Lower lobe of right lung (tissue), 2 donors: ENCODE results near the gene USP50. TPM values are rescaled to one million over a fixed set of nuclear protein-coding genes. Genes with fewer than 3 reads are reported as not detected.

Experiments used
- ATAC-seq, 2 donors: fragments of 200-7000 bp; cut with Tn5 transposase; one replicate each; pipeline ENCODE4 v1.9.1; 2020 to 2022; ENCODE audit warnings: mild to moderate bottlenecking in 2 of 2, moderate library complexity in 2 of 2
- DNase-seq: peaks from one replicate; pipeline ENCODE4 v3.0.0-alpha.2; 2020
- H3K27ac ChIP-seq: fragments of 200-600 bp; one replicate; pipeline ENCODE4 v1.8.0; 2022
- H3K27me3 ChIP-seq: fragments of 200-600 bp; one replicate; pipeline ENCODE4 v1.8.0; 2022; ENCODE audit warnings: low read depth
- H3K36me3 ChIP-seq: fragments of 200-600 bp; one replicate; pipeline ENCODE4 v1.8.0; 2022; ENCODE audit warnings: mild to moderate bottlenecking
- H3K4me1 ChIP-seq: fragments of 200-600 bp; one replicate; pipeline ENCODE4 v1.8.0; 2022
- H3K4me3 ChIP-seq: fragments of 200-600 bp; one replicate; pipeline ENCODE4 v1.8.0; 2022; ENCODE audit warnings: mild to moderate bottlenecking
- H3K9me3 ChIP-seq: fragments of 200-600 bp; one replicate; pipeline ENCODE4 v1.8.0; 2022
- intact Hi-C: fragments of 100-400 bp; cut with DNase I; formaldehyde crosslinking; loops from one replicate; pipeline ENCODE4 v1.11.0; 2022
- total RNA-seq: library from RNA; stranded (reverse); fragmentation: NEBNext Ultra II Directional; extraction: Animal tissue kit (Norgen Biotek cat#: 25700); gene quantifications from one replicate; pipeline ENCODE4 v1.2.1, GENCODE V29; 2021
- TF ChIP-seq, protein P1 (sequence below): fragments of 200-600 bp; IDR thresholded peaks from one replicate; pipeline ENCODE4 v1.8.0; 2022; ENCODE audit warnings: antibody characterized with exemption, mild to moderate bottlenecking
- donor health status: DM: no; HTN: yes; CAD: no; lungs with severe emphysema.

The USP50 gene
- total RNA-seq, 1 donor from 2014 or later, result not detected

DNA sequence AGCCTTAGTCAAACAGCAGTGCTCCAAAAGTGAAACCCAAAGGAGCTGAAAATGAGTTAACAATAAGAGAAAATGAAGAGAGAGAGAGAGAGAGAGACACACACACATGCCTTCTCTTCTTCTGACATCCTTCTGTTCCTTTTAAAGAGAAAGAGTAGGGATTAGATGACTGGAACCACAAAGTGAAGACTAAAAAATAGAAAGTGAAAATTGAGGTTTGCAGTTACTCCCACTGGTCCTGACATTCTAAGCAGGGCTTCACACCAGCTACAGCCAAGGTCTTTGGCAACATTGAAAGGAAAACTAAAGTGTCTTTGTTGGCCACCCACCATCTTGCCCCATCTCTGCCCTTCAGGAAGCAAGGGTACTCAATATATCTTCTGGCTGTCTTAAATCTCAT is 59.2 kb downstream of the USP50 start:
- H3K27me3 ChIP-seq, result no peaks in the 10 kb centered on the region
- DNase-seq (no peak), ATAC-seq (no peak)
- no peak overlapping the region for H3K4me3 ChIP-seq
- TF ChIP-seq, protein P1, sequence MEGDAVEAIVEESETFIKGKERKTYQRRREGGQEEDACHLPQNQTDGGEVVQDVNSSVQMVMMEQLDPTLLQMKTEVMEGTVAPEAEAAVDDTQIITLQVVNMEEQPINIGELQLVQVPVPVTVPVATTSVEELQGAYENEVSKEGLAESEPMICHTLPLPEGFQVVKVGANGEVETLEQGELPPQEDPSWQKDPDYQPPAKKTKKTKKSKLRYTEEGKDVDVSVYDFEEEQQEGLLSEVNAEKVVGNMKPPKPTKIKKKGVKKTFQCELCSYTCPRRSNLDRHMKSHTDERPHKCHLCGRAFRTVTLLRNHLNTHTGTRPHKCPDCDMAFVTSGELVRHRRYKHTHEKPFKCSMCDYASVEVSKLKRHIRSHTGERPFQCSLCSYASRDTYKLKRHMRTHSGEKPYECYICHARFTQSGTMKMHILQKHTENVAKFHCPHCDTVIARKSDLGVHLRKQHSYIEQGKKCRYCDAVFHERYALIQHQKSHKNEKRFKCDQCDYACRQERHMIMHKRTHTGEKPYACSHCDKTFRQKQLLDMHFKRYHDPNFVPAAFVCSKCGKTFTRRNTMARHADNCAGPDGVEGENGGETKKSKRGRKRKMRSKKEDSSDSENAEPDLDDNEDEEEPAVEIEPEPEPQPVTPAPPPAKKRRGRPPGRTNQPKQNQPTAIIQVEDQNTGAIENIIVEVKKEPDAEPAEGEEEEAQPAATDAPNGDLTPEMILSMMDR, result no peak
- H3K4me1 ChIP-seq, result no peaks in the 10 kb centered on the region
- H3K36me3 ChIP-seq, result peaks cover 91% of the 10 kb centered on the region
- intact Hi-C loops, result no loop called here
- no peaks in the 10 kb centered on the region for H3K9me3 ChIP-seq
- H3K27ac ChIP-seq, result no peak overlapping the region

DNA sequence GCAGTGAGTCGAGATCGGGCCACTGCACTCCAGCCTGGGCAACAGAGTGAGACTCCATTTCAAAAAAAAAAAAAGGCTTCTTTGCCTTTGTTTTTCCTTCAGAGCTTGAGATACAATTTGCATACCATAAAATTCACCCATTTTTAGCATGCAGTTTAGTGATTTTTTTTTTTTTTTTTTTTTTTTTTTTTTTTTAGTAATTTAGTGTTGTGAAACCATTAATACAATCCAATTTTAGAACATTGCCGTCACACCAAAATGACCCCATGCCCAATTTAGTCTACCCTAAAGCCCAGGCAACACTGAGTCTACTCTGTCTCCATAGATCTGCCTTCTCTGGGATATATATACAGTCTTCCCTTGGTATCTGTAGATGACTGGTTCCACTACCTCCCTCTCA is 61.1 kb downstream of the USP50 start:
- Histone ChIP-seq H3K4me3 (no peak overlapping the region), H3K27me3 (no peaks in the 10 kb centered on the region), H3K4me1 (no peaks in the 10 kb centered on the region), H3K27ac (no peak overlapping the region), H3K36me3 (peaks cover 91% of the 10 kb centered on the region), H3K9me3 (no peaks in the 10 kb centered on the region)
- ATAC-seq (no peak), DNase-seq (no peak)
- intact Hi-C loops, result no loop called here
- TF ChIP-seq, protein P1, result no peak

DNA sequence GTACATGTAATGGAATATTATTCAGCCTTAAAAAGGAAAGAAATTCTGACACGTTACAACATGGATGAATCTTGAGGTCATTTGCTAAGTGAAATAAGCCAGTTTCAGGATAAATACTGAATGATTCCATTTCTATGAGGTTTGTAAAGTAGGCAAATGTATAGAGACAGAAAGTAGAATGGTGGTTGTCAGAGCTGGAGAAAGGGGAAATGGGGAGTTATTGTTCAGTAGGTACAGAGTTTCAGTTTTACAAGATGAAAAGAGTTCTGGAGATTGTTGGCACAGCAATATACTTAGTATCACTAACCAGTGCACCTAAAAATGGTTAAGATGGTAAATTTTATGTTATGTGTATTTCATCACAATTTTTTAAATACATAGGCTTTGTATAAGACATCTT is 61.7 kb downstream of the USP50 start:
- H3K27me3 ChIP-seq, result no peaks in the 10 kb centered on the region
- TF ChIP-seq, protein P1, result no peak
- H3K9me3 ChIP-seq, result no peaks in the 10 kb centered on the region
- no peak for DNase-seq
- no peak overlapping the region for H3K27ac ChIP-seq
- no peak for ATAC-seq
- peaks cover 91% of the 10 kb centered on the region for H3K36me3 ChIP-seq
- no peak overlapping the region for H3K4me3 ChIP-seq
- intact Hi-C loops, result no loop called here
- H3K4me1 ChIP-seq, result no peaks in the 10 kb centered on the region

DNA sequence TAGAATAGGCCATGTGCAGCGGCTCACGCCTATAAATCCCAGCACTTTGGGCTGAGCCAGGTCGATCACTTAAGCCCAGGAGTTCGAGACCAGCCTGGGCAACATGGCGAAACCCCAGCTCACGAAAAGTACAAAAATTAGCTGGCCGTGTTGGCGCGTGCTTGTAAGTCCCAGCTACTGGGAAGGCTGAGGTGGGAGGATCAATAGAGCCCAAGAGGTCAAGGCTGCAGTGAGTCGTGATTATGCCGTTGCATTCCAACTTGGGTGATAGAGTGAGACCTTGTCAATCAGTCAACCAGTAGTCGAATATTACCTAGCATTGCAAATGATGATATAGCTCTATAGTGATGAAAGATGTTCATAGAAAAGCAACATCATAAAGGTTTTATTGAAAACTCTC is 70.3 kb downstream of the USP50 start:
- DNase-seq (no peak), ATAC-seq (no peak)
- Histone ChIP-seq H3K4me1 (no peaks in the 10 kb centered on the region), H3K9me3 (no peaks in the 10 kb centered on the region), H3K4me3 (no peak overlapping the region), H3K27me3 (no peaks in the 10 kb centered on the region), H3K36me3 (peaks cover 96% of the 10 kb centered on the region), H3K27ac (no peak overlapping the region)
- TF ChIP-seq, protein P1, result no peak
- intact Hi-C loops, result no loop called here

DNA sequence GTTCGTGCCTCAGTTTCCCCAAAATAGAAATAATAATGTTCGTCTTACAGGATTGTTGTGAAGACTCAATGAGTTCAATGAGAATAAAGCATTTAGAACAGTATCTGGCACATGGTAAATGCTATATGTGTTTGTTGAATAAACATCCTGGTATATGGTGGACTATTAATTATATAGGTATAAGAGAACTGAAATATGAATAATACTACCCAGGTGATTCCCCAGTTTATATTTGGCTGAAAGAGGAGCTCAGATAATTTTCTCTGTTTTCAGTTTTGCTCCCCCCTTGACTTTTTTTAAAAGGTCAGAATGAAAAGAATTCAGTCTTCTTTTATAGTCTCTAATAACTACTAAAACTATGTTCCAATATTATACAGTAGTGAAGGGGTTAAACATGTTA is 75.4 kb downstream of the USP50 start:
- H3K36me3 ChIP-seq, result peaks cover 85% of the 10 kb centered on the region

More for the DNA sequence above, 75.4 kb downstream of the USP50 start:
- no peak for DNase-seq
- Histone ChIP-seq H3K27ac (no peak overlapping the region), H3K4me1 (no peaks in the 10 kb centered on the region), H3K4me3 (no peak overlapping the region), H3K9me3 (no peaks in the 10 kb centered on the region), H3K27me3 (no peaks in the 10 kb centered on the region)
- TF ChIP-seq, protein P1, result no peak
- no peak for ATAC-seq
- intact Hi-C loops, result no loop called here
